Caco-2 (cell line): Measurements from ENCODE around the gene COL3A1. TPM values are rescaled to one million over a fixed set of nuclear protein-coding genes. Genes with fewer than 3 reads are reported as not detected.

Source experiments
- BruUV-seq: library from RNA; stranded (reverse); fragments of 400-500 nt; replicated peaks from 2 replicates; lab custom pipeline; 2021; lab: Mats Ljungman, UMichigan
- CTCF ChIA-PET: fragments of 300-600 bp; sonication (Branson Sonifier 250); formaldehyde crosslinking; loops from one replicate; lab custom pipeline; 2022; ENCODE audit warnings: antibody characterized with exemption; lab: Charles Lee
- POLR2A ChIA-PET: fragments of 300-600 bp; sonication (Branson Sonifier 250); formaldehyde crosslinking; loops from one replicate; lab custom pipeline; 2022; ENCODE audit warnings: antibody characterized with exemption; lab: Charles Lee
- DNase-seq, 2 experiments: peaks; one replicate each; pipeline versions ENCODE4 v3.0.0 to v3.0.0-alpha.2; 2020 to 2022
- H3K27me3 ChIP-seq: replicated peaks from 2 replicates; pipeline ENCODE4 v1.6.0; 2011; ENCODE audit warnings: low read length; ENCODE audit not compliant: control insufficient read depth, insufficient read depth
- H3K36me3 ChIP-seq: 2 replicates; pipeline ENCODE4 v1.5.1; 2011; ENCODE audit warnings: low read length; ENCODE audit not compliant: control insufficient read depth, insufficient read depth
- H3K4me1 ChIP-seq: fragments of 250-450 bp; sonication (Bioruptor Pico); 2 replicates; pipeline ENCODE4 v1.5.1; 2020; ENCODE audit warnings: mild to moderate bottlenecking
- H3K4me3 ChIP-seq: 2 replicates; pipeline ENCODE4 v1.5.1; 2011; ENCODE audit warnings: low read depth, mild to moderate bottlenecking, control low read depth, low read length
- H3K9me3 ChIP-seq: fragments of 250-450 bp; sonication (Bioruptor Pico); 2 replicates; pipeline ENCODE4 v1.5.1; 2020; ENCODE audit warnings: mild to moderate bottlenecking, moderate library complexity
- H3K27ac Mint-ChIP-seq: one replicate; pipeline ENCODE4 v1.8.0; 2022; ENCODE audit warnings: mixed read lengths; ENCODE audit not compliant: unreplicated experiment
- H3K27me3 Mint-ChIP-seq: one replicate; pipeline ENCODE4 v1.8.0; 2022; ENCODE audit warnings: mixed read lengths; ENCODE audit not compliant: insufficient read depth, unreplicated experiment
- H3K36me3 Mint-ChIP-seq: one replicate; pipeline ENCODE4 v1.8.0; 2022; ENCODE audit warnings: mild to moderate bottlenecking, mixed read lengths; ENCODE audit not compliant: insufficient read depth, unreplicated experiment
- H3K4me1 Mint-ChIP-seq: one replicate; pipeline ENCODE4 v1.8.0; 2022; ENCODE audit warnings: low read depth, mixed read lengths; ENCODE audit not compliant: unreplicated experiment
- H3K4me3 Mint-ChIP-seq: one replicate; pipeline ENCODE4 v1.8.0; 2022; ENCODE audit warnings: mild to moderate bottlenecking, moderate library complexity, mixed read lengths; ENCODE audit not compliant: unreplicated experiment
- H3K9me3 Mint-ChIP-seq: one replicate; pipeline ENCODE4 v1.8.0; 2022; ENCODE audit warnings: mixed read lengths; ENCODE audit not compliant: unreplicated experiment
- CTCF ChIP-seq, 2 experiments: fragments of 200-600 bp in 1 of 2; IDR thresholded peaks; 1 replicate in 1 of 2; 2 replicates in 1 of 2; pipeline versions ENCODE4 v1.5.1 to v1.8.0; 2011 to 2022; ENCODE audit warnings: antibody characterized with exemption in 1 of 2, control low read depth in 1 of 2, inconsistent platforms in 1 of 2, low read depth in 1 of 2, low read length in 1 of 2, mild to moderate bottlenecking in 1 of 2, moderate library complexity in 1 of 2; ENCODE audit not compliant: insufficient read depth in 1 of 2, severe bottlenecking in 1 of 2, unreplicated experiment in 1 of 2
- intact Hi-C: fragments of 100-400 bp; cut with micrococcal nuclease; formaldehyde crosslinking; loops from one replicate; pipeline ENCODE4 v1.10.0; 2022; ENCODE audit not compliant: unreplicated experiment
- total RNA-seq: library from RNA; stranded (reverse); gene quantifications from 2 replicates; pipeline ENCODE4 v1.2.3, GENCODE V29; 2022

The COL3A1 gene
- total RNA-seq, 1 experiment from 2014 or later = 25.4 TPM

DNA sequence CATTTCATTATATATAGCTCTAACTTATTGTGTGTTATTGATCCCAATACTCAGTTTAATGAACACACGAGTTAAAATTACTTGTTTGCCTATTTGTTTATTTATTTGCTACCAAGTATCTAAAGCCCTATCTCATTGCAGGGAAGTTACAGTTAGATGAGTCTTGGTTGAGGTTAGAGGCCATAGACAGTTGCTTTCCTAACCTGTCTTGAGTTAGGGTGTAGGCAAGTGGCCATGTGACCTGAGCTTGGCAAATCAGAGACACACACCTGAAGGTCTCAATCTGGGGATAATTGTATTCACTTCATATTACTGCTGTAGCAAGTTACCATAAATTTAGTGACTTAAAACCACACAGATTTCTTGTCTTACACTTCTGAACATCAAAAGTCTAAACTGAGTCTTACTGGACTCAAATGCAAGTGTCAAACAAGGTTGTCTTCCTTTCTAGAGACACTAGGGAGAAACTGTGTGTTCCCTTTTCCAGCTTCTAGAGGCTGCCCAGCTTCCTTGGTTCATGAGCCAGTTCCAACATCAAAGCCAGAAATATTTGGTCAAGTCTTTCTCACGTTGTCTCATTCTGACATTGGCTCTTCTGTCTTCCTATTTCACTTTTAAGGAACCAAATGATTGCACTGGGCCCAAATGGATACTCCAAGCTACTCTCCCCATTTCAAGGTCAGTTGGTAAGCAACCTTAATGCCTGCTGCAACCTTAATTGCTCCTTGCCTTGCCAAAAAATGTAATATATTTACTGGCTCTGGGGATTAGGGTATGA is 39.7 kb downstream of the COL3A1 start:
- peaks cover 5% of the 10 kb centered on the region for H3K36me3 Mint-ChIP-seq
- no peaks in the 10 kb centered on the region for H3K27me3 Mint-ChIP-seq
- Histone ChIP-seq H3K9me3 (no peaks in the 10 kb centered on the region), H3K36me3 (no peaks in the 10 kb centered on the region), H3K4me1 (no peaks in the 10 kb centered on the region), H3K27me3 (no peaks in the 10 kb centered on the region), H3K4me3 (no peak overlapping the region)
- BruUV-seq = no TSS peak
- H3K9me3 Mint-ChIP-seq = no peaks in the 10 kb centered on the region
- no peak for DNase-seq
- POLR2A ChIA-PET = no interaction called here
- no peaks in the 10 kb centered on the region for H3K4me1 Mint-ChIP-seq
- CTCF ChIA-PET = interaction anchor here (0.6 kb wide), 1 partner anchor 8 kb away, joined by 5 read pairs; no protein-coding TSS in a partner anchor
- intact Hi-C loops = no loop called here
- TF ChIP-seq CTCF (IDR thresholded peaks at IDR 0.05; ENCODE audit: insufficient read depth in 1 of 2, low read depth in 1 of 2, low read length in 1 of 2, severe bottlenecking in 1 of 2, unreplicated experiment in 1 of 2) = no peak
- no peak overlapping the region for H3K27ac Mint-ChIP-seq
- H3K4me3 Mint-ChIP-seq = no peak overlapping the region

DNA sequence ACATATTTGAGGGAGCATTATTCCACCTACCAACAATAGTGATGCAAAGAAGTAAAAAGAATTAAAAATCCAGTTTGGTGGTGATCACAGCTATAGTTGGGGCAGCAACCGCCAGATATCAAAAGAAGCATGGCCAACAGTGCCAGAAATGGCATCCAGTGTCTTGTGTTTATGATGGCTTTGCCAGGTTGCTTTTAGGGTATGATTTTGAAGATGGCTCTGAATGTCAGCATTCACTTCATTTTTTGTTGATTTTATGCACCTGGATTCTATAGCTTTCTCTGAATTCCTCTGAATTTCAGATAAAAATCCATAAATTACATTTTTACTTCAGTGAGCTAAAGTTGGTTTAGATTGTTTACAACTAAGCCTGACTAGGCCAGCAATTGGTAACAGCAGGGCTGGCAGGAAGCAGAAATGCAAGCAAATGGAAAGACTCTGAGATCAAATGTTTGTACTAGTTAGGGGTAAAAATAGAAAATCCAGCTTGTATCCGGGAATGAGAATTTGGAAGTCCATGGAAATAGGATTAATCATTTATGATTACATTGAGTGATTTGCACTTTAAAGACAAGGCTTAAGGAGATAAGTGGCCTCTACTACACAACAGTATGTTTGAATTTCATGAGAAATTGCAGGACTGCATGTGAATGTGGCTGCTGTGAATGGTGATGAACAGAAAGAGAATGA is 40.4 kb downstream of the COL3A1 start:
- CTCF ChIA-PET = interaction anchor here (0.6 kb wide), 1 partner anchor 8 kb away, joined by 5 read pairs; no protein-coding TSS in a partner anchor
- no peaks in the 10 kb centered on the region for H3K27me3 Mint-ChIP-seq
- no TSS peak for BruUV-seq
- no peaks in the 10 kb centered on the region for H3K9me3 ChIP-seq
- DNase-seq = no peak
- H3K4me3 ChIP-seq = no peak overlapping the region
- no peaks in the 10 kb centered on the region for H3K36me3 ChIP-seq
- no peaks in the 10 kb centered on the region for H3K4me1 ChIP-seq
- intact Hi-C loops = no loop called here
- H3K36me3 Mint-ChIP-seq = peaks cover 5% of the 10 kb centered on the region
- POLR2A ChIA-PET = no interaction called here
- no peaks in the 10 kb centered on the region for H3K9me3 Mint-ChIP-seq
- no peaks in the 10 kb centered on the region for H3K27me3 ChIP-seq
- no peak overlapping the region for H3K27ac Mint-ChIP-seq
- no peaks in the 10 kb centered on the region for H3K4me1 Mint-ChIP-seq
- H3K4me3 Mint-ChIP-seq = no peak overlapping the region
- TF ChIP-seq CTCF (IDR thresholded peaks at IDR 0.05; ENCODE audit: insufficient read depth in 1 of 2, low read depth in 1 of 2, low read length in 1 of 2, severe bottlenecking in 1 of 2, unreplicated experiment in 1 of 2) = no peak

- no peaks in the 10 kb centered on the region for H3K9me3 Mint-ChIP-seq
Observed at GRCh38 chr2:189015359-189015758, 41.2 kb downstream of the COL3A1 start.

More at GRCh38 chr2:189015359-189015758, 41.2 kb downstream of the COL3A1 start:
- ChIA-PET POLR2A (no interaction called here), CTCF (no interaction called here)
- Mint-ChIP-seq H3K4me3 (no peak overlapping the region), H3K27ac (no peak overlapping the region), H3K36me3 (peaks cover 4% of the 10 kb centered on the region), H3K4me1 (no peaks in the 10 kb centered on the region), H3K27me3 (no peaks in the 10 kb centered on the region)
- no peak for DNase-seq
- Histone ChIP-seq H3K36me3 (no peaks in the 10 kb centered on the region), H3K9me3 (no peaks in the 10 kb centered on the region), H3K27me3 (no peaks in the 10 kb centered on the region), H3K4me1 (no peaks in the 10 kb centered on the region), H3K4me3 (no peak overlapping the region)
- intact Hi-C loops = no loop called here
- no peak for TF ChIP-seq CTCF (IDR thresholded peaks at IDR 0.05; ENCODE audit: insufficient read depth in 1 of 2, low read depth in 1 of 2, low read length in 1 of 2, severe bottlenecking in 1 of 2, unreplicated experiment in 1 of 2)
- BruUV-seq = no TSS peak
